ENCODE results near the gene RFC5. TPM values are rescaled to one million over a fixed set of nuclear protein-coding genes. Genes with fewer than 3 reads are reported as not detected.
A peak's percentile ranks its signal among the peaks of the same experiment; 100 is the strongest.

RFC5 gene
- polyA plus RNA-seq, 1 donor from 2014 or later, result 21.0 TPM

GRCh38 chr12:118052324-118053070 is 36.0 kb downstream of the RFC5 start:
- peaks cover 6 to 13% (median 9%) of the 10 kb centered on the region in 3 donors for H3K4me1 Mint-ChIP-seq
- H3K27me3 Mint-ChIP-seq, result no peaks in the 10 kb centered on the region
- H3K36me3 Mint-ChIP-seq, result peaks cover 14% of the 10 kb centered on the region
- no peaks in the 10 kb centered on the region for H3K9me3 Mint-ChIP-seq
- no peak overlapping the region for H3K4me3 Mint-ChIP-seq
- no peak overlapping the region for H3K27ac Mint-ChIP-seq

- H3K36me3 Mint-ChIP-seq, result peaks cover 14% of the 10 kb centered on the region
- peaks cover 6 to 13% (median 9%) of the 10 kb centered on the region in 3 donors for H3K4me1 Mint-ChIP-seq
- peak overlapping the region in 2 of 3 donors; percentile 11 to 43 for H3K27ac Mint-ChIP-seq
These were observed 36.8 kb downstream of the RFC5 start for GRCh38 chr12:118053071-118053985.

DNA sequence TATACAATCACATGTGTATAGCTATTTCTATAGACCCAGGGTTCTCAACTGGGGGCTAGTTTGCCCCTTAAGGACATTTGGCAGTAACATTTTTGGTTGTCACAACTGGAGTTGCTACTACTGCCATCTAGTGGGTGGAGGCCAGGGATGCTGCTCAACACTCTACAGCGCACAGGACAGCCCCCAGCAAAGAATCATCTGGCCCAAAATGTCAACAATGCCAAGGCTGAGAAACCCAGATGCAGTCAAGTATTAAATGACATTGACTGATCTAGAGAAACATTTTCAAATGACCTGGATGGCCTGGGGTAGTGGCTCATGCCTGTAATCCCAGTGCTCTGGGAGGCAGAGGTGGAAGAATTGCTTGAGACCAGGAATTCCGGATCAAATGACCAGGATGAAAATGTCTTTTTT is 38.6 kb downstream of the RFC5 start:
- Mint-ChIP-seq H3K9me3 (no peaks in the 10 kb centered on the region), H3K4me1 (peaks cover 17 to 19% (median 18%) of the 10 kb centered on the region in 3 donors), H3K4me3 (peak overlapping the region in 3 of 4 donors; percentile 18 to 79 (median 19)), H3K27ac (peak overlapping the region in 2 of 3 donors; percentile 22 to 76), H3K27me3 (no peaks in the 10 kb centered on the region), H3K36me3 (peaks cover 7% of the 10 kb centered on the region)

More at GRCh38 chr12:118053071-118053985, 36.8 kb downstream of the RFC5 start:
- Mint-ChIP-seq H3K9me3 (no peaks in the 10 kb centered on the region), H3K27me3 (no peaks in the 10 kb centered on the region), H3K4me3 (no peak overlapping the region)

DNA sequence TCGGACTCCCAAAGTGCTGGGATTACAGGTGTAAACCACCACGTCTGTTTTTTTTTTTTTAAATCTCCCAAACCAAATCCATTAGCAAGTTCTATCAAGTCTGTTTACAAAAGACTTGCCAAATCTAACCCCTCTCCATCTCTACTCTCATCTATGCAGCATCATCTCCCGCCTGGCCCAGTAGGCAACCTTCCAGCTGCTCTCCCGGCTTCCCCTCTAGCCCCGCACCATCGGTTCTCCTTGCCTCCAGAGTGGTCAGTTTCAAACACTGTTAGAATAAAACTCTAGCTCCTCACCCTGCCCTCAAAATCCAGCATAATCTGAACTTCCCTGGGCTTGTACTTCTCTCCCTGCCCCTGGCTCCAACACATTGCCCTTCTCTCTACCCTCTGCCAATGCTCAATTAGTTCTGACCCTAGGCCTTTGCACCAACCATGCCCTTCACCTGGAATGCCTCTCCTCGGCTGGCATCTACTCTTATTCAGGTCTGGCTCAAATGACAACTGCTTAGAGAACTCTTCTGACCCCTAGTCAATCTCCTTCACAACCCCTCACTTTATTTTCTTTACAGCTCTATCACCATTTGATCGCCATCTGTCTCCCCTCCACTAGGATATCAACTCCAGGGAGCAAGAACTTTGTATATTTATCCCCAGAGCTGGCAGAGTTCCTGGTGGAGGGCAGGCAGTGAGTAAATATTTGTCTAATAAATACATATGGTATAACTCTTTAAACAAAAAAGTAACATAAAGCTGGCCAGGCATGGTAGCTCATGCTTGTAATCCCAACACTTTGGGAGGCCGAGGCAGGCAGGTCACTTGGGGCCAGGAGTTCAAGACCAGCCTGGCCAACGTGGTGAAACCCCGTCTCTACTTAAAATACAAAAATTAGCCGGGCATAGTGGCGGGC is 39.6 kb downstream of the RFC5 start:
- peak overlapping the region in 2 of 3 donors; percentile 7 to 10 for H3K27ac Mint-ChIP-seq
- no peaks in the 10 kb centered on the region for H3K9me3 Mint-ChIP-seq
- H3K4me3 Mint-ChIP-seq, result no peak overlapping the region
- H3K4me1 Mint-ChIP-seq, result peaks cover 16 to 21% (median 18%) of the 10 kb centered on the region in 3 donors
- peaks cover 7% of the 10 kb centered on the region for H3K36me3 Mint-ChIP-seq
- no peaks in the 10 kb centered on the region for H3K27me3 Mint-ChIP-seq

GRCh38 chr12:118058227-118058626 is 41.7 kb downstream of the RFC5 start:
- no peaks in the 10 kb centered on the region for H3K36me3 Mint-ChIP-seq
- H3K27ac Mint-ChIP-seq, result peak overlapping the region in 1 of 3 donors; percentile 65
- peaks cover 4% of the 10 kb centered on the region for H3K27me3 Mint-ChIP-seq
- peaks cover 20 to 25% (median 21%) of the 10 kb centered on the region in 3 donors for H3K4me1 Mint-ChIP-seq
- peak overlapping the region in 1 of 4 donors; percentile 47 for H3K4me3 Mint-ChIP-seq
- H3K9me3 Mint-ChIP-seq, result no peaks in the 10 kb centered on the region

GRCh38 chr12:118058881-118059280 is 42.4 kb downstream of the RFC5 start:
- Mint-ChIP-seq H3K27ac (peak overlapping the region; percentile 65 to 98 (median 92)), H3K27me3 (peaks cover 4% of the 10 kb centered on the region), H3K9me3 (no peaks in the 10 kb centered on the region), H3K4me1 (peaks cover 20 to 25% (median 25%) of the 10 kb centered on the region in 3 donors), H3K36me3 (no peaks in the 10 kb centered on the region), H3K4me3 (peak overlapping the region in 2 of 4 donors; percentile 88 to 91)

DNA sequence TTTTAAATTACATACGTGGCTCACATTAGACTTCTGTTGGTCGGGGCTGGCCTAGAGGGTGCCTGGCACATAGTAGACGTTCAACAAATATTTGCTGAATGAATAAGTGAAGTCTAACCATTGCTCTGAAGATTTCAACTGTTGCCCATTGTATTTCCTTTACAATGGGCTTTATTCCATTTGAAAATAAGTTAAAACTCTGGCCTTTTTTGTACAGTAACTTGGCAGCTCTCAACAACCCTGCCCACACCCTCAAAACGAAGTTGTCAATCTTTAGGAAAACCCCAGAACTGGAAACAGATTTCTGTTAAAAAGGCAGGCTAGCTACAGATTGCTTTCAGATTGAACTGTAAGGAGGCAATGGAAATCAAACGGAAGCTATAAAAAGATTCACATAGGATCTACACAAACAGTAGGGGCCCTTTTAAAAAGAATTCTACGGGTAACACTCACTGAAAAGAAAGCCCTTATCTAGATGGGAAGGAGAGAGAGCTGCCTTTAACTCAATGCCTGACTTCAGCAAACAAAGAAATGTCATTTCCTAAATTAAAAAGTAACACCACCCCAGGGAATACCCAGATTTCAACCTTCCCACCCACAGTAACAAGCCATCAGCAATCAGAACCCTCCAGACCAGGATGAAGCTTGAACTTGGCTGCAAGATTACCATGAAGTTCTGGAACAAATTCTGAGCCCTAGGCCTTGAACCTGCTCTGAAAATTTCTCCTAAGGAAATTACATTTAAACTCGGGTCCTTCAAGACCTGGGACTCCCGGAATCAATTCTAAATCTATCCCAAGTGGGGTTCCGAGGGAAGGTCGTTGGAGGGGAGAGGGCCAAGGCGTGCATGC is 43.1 kb downstream of the RFC5 start:
- Mint-ChIP-seq H3K27me3 (peaks cover 4% of the 10 kb centered on the region), H3K4me3 (peak overlapping the region; percentile 82 to 94 (median 90)), H3K9me3 (no peaks in the 10 kb centered on the region), H3K27ac (peak overlapping the region; percentile 44 to 98 (median 92)), H3K36me3 (no peaks in the 10 kb centered on the region), H3K4me1 (peaks cover 20 to 31% (median 28%) of the 10 kb centered on the region in 3 donors)

GRCh38 chr12:118060301-118061010 is 44.0 kb downstream of the RFC5 start:
- Mint-ChIP-seq H3K4me3 (peak overlapping the region; percentile 82 to 94 (median 90)), H3K9me3 (no peaks in the 10 kb centered on the region), H3K27me3 (peaks cover 4% of the 10 kb centered on the region), H3K4me1 (peaks cover 21 to 36% (median 33%) of the 10 kb centered on the region in 3 donors), H3K36me3 (no peaks in the 10 kb centered on the region), H3K27ac (peak overlapping the region; percentile 44 to 98 (median 92))

GRCh38 chr12:118061011-118061872 is 44.7 kb downstream of the RFC5 start, which contains the start of gene WSB2:
TSS of gene WSB2 (minus strand) at chr12:118061179. CDS start at chr12:118061048, 131 bp downstream.
- Mint-ChIP-seq H3K4me1 (peaks cover 23 to 36% (median 34%) of the 10 kb centered on the region in 3 donors), H3K9me3 (no peaks in the 10 kb centered on the region), H3K27me3 (peaks cover 4% of the 10 kb centered on the region), H3K36me3 (no peaks in the 10 kb centered on the region), H3K27ac (peak within 1 kb of the TSS; percentile 44 to 98 (median 92)), H3K4me3 (peak within 1 kb of the TSS; percentile 82 to 99 (median 94))

- H3K27me3 Mint-ChIP-seq, result peaks cover 7% of the 10 kb centered on the region
- H3K4me1 Mint-ChIP-seq, result peaks cover 22 to 35% (median 33%) of the 10 kb centered on the region in 3 donors
- H3K4me3 Mint-ChIP-seq, result peak overlapping the region; percentile 78 to 99 (median 90)
- peak overlapping the region; percentile 25 to 88 (median 30) for H3K27ac Mint-ChIP-seq
- H3K9me3 Mint-ChIP-seq, result no peaks in the 10 kb centered on the region
- H3K36me3 Mint-ChIP-seq, result no peaks in the 10 kb centered on the region
These were observed 45.7 kb downstream of the RFC5 start for GRCh38 chr12:118061873-118062843.
